GM19463 (cell line): ENCODE results near the gene UVRAG.

ENCODE experiments used
- ATAC-seq: cut with Tn5 transposase; IDR thresholded peaks from one replicate; pipeline ENCODE4 v1.9.1; 2021; ENCODE audit warnings: mild to moderate bottlenecking, moderate library complexity; ENCODE audit not compliant: unreplicated experiment

Gene UVRAG

DNA sequence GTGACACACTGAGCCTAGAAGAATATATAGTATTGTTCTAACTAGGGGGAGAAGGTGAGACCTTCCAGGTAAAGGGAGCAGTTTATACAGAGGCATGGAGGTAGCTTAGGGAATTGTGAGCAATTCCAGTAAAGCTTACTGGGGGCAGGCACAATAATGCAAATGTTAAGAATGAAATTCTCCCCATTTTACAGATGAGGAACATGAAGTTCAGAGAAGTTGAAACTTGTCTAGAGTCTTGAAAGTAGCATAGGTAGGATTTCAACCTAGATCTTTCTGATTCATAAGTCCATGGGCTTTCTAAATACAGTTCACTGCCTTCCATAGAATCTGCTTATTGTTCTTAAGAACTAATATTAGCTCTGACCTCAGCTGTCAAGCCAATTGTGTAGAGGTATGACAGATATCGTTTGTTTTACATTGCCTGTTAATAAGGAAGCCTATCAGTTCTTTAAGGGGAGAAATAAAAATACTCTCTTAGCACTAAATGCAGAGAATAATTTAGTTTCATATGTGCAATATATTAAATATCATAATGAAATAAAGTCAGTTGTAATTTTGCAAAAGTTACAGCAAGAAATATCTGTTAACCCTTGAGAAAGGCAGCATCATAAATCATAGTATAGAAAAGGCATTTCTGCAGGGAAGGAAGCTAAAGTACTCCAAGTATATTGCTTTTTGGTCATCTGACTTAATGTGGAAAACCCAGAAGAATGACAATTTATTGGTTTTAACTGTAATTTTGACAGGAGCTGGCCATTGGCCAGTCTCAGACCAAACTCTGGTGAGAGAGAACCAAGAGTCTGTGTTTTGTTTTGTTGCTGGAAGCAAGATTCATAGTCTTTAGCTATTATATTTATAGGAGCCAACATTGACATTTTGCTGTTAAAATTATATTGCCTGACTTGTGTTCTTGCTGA, 181.8 kb downstream of the UVRAG start:
- no peak for ATAC-seq

DNA sequence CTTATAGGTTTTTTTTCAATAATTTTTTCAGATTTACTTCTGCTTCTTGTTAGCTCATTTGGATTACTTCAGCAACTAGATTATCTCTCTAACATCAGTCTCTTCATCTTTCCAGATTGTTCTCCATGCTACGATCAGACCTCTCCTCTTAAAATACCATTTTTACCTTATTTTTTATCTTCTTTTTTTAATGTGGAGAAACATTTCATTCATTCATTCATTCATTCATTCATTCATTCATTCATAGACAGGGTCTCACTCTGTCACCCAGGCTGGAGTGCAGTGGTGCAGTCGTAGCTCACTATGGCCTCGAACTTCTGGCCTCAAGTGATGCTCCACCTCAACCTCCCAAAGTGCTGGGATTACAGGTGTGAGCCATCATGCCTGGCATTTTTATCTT, 189.4 kb downstream of the UVRAG start:
- no peak for ATAC-seq

DNA sequence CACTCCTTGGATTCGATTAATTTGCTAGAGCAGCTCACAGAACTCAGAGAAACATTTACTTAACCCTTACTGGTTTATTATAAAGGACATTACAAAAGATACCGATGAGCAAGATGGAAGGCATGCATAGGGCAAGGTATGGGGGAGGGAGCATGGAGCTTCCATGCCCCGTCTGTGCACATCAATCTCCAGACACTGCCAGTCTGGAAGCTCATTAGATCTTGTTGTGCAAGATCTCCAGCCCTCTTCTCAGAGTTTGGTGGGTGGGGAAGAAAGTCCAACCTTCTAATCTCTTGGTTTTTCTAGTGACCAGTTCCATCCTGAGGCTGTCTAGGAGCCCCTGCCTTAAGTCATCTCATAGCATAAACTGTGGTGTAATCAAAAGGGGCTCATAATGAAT, 190.7 kb downstream of the UVRAG start:
- no peak for ATAC-seq

DNA sequence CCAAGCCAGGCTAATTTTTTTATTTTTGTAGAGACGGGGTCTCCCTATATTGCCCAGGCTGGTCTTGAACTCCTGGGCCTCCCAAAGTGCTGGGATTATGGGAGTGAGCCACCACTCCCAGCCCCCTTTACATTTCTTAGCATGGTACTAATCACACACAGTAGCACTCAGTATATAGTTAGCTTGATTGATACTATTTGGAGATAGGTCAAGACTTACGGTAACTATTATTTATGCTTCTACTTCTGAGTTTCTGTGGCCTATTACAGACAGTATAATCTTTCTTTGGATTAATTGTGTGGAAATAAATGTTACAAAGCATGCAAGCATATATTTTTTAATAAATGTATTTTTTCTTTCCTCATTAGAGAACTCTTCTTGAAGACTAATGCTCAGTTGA, 192.2 kb downstream of the UVRAG start:
- ATAC-seq: no peak

DNA sequence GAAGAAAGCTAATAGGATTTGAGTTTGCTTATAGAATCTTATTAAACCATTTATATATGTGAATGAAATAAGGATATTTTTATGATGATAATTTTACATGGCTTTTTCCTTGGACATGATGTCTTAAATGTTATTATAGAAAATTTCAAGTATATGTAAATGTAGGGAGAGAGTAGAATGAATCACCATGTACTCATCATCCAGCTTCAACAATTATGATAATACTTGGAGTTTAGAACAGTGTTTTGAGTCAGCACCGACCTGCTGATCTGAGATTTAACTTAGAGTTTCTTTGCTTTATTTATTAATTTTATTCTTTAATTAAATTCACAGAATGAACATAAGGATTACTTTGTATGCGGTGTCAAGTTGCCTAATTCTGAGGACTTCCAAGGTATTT, 193.5 kb downstream of the UVRAG start:
- ATAC-seq: no peak

DNA sequence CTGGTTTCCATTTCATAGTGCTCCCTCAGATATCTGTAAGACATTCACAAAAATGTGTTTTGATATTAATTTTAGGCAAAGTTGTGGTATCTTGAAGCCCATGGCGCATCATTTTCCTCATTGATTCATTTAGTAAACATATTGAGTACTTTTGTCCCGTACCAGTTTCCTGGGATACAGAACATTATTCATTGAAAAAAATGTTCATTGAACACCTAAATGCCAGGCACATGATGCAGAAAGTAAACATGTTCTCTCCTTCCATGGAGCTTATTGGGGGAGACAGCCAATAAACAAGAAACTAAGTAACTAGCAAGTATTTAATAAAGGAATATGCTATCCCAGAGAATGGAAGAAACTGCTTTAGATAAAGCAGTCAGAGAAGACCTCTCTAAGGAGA, 195.0 kb downstream of the UVRAG start:
- ATAC-seq: no peak

DNA sequence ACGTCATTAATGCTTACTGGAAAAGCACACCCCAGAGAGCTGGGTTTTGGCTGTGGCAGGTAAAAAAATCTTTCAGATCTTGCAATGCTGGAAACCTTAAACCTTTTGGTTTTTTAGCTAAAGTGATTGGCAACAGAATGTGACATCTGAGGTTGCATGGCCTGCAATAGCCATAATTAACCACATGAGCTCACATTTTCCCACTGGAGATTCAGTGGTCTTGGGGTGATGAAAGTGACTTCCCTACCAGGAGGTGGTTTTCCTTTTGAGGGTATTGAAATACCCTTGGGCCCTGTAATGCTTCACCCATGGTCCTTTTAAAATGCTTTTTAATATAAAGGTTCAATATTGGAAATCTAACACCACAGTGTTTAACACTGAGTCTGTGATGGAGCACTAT, 198.5 kb downstream of the UVRAG start:
- no peak for ATAC-seq

DNA sequence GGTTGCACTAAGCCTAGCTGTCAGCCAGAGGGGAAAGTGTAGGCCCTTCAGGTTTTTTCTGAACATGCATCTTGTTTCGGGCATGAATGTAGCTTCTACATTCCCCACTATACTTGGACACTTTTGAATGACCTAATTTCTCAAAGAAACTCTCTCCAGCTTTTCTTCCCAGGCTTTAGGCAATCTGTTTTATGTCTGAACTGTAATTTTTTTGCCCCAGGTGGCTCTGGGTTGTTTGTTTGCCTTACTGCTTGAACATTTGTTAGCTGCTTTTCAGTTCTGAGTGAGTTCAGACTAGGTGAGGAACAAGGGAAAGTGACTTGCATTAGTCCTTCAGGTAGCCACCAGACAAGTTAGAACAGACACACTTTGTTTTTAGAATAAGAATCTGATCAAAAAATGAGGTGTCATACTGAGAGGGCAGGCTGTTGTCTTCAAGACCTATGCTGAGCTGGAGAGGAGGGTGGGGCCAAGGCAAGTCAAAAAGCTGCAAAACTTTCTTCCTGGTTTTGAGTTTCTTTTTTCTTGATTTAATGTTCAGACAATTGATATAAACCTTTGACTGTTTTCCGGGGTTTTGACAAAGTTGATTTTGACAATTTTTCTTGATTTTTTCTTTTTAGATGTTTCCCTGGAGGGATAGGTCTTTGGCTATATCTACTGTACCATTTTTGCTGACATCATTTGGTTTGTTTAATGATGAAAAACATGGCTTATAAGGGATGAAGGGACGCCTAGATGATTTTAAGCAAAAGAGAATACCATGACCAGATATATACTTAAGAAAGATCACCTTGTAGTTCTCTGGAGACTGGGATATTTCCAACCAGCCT, 208.4 kb downstream of the UVRAG start:
- no peak for ATAC-seq

DNA sequence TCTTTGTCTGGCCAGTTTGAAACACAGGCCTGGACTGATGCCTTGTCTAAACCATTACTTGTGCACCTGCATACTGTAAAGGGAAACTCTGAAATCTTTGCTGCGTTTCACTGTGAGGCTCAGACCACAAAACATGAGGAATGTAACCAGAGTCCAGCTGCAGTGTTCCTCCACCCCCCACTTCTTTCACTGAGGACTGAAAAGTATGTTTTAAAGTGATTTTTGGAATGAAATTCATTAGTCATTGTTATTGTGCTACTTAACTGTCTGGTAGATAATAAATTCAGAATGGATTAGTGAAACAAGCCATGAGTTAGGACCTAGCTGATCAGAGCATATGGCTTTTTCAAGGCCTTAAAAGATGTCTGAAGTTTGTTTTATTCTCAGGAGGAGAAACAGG, 210.1 kb downstream of the UVRAG start:
- no peak for ATAC-seq

DNA sequence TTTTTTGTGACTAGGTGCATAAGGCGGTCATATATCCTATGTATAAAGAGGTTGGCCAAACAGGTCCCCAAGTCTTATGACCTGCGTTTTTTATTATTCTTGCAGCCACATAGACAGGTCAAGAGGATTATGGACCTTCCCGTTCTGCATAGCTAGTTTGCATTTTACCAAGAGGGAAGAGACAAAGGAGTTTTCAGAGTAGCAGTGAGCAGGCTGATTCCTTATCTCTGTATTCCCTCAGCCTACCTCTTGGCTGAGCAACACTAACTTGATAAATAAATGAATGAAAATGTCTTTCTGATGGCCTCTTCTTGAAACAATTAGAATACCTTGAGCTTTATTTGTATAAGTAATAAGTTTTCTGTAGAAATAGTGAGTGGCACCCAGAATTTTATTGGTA, 210.8 kb downstream of the UVRAG start:
- ATAC-seq: no peak

DNA sequence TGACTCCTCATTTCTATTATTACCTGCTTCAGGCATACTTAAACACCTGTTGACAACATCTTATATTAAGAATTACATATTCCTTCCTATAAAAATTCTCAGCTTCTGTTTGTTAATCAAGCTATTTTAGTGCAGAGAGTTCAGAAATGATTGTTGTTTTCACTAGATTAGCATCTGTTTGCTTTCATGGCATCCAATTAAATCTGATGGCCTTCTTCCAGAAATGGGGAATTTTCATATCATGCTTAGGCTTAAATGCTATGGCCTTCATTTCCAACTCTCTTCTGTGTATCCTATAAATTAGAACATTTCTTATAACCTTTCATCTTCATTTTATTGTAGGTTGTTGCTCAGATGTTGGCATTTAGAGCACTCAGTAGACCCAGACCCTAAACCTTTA, 211.3 kb downstream of the UVRAG start:
- no peak for ATAC-seq

DNA sequence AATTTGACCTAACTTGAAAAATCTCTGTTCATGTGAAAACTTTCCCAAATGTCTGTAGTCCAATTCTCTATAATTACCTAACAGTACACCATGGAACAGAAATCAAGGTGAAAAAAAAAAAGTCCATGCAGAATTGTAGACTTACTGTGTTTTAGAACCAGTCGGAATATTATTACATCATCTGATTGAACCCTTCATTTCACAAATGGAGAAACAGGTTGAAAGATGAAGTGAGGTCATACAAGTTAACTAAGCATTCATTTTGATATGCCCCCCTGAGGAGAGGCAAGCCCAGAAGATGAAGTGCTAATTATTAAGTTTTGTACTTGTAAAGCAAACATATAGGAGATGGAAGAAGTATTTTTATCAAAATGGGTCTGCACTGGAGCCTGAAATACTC, 211.9 kb downstream of the UVRAG start:
- no peak for ATAC-seq

DNA sequence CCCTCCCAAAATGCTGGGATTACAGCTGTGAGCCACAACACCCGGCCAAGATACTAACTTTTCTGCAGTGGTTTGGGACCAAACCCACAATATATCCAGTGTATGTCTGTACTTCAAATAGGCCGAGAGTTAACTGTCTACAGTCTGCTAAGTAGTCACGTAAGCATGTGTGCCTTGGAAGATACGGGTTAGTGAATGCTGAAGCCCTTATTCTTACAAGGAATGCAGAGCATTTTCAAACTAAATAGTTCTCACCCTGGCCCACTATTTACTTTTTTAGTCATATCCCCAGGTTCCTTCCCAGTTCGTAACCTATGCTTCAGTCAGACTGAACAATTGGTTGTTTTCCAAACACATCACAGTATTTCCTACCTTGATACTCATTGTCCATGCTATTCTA, 215.3 kb downstream of the UVRAG start:
- ATAC-seq: no peak

DNA sequence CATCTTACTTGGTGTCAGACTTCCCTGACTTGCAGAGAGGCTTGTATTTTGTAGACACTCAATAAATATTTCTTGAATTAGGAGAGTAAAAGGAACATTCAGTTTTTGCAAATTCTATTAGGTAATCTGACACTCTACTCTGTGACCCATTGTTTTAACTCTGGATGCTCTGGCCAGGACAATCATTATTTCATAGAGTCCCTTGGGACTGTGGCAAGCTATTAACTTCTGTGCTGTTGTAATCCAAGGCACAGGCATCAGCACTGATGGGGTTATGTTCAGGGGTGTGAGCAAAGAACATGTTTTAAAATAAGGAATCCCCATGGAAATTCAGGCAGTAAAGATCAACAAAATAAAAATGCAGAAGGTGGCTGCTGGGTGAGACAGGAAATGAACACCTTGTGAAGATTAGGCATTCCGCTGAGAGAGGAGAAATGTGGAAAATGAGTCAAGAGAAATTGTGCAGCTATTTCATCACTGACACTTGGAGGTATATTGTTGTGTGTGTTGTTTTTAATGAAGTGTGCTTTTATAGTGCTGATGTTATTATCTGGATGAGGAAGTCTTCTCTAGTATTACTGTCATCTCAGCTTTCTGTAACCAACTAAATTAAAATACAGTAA, 216.1 kb downstream of the UVRAG start:
- ATAC-seq: no peak

DNA sequence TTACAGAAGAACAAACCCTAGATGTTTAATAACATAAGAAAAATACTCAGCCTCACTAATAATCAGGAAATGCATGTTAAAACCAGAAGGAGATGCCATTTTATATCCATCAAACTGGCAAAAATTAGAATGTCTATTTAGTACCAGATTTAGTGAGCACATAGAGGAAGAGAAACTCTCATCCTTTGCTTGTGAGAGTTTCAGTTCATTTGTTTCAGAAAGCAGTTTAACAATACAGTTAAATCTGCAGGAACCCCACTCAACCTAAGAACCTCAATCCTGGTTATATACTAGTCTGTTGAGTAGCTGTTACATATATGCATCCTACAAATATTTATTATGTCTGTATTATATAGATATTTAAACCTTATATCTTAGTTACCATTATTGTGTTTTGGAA, 218.7 kb downstream of the UVRAG start:
- no peak for ATAC-seq

DNA sequence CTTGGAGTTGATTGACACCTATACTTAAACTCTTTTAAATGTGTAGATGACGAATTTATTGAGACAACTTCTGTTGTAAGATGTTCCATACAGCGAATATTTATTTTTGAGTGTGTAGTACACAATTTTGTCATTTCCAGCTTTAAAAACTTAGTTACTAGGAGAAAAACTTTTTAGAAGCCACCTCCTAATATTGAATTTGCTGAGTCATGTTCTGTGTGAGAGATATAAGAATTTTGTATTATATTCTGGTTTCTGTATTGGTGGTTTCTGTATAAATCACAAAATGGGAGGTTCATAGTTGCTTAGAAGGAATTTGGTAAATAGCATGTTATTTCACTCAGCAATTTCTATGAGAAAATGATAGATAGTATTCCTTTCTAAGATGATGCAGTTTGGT, 220.0 kb downstream of the UVRAG start:
- no peak for ATAC-seq

DNA sequence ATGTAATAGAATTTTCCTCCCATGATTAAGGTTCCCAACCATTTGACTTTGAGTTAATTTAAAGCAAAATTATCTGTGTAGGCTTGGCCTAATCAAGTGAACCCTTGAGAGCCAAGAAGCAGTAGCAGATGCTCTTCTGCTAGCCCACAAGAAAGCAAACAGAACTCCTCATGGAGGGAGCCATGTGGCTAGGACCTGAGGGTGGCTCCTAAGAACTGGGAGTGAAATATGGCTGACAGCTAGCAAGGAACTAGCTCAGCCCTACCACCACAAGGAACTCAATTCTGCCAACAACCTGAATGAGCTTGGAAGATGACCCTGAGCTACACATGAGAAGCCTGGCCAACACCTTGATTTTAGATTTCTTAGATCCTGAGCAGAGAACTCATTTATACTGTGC, 223.6 kb downstream of the UVRAG start:
- no peak for ATAC-seq

DNA sequence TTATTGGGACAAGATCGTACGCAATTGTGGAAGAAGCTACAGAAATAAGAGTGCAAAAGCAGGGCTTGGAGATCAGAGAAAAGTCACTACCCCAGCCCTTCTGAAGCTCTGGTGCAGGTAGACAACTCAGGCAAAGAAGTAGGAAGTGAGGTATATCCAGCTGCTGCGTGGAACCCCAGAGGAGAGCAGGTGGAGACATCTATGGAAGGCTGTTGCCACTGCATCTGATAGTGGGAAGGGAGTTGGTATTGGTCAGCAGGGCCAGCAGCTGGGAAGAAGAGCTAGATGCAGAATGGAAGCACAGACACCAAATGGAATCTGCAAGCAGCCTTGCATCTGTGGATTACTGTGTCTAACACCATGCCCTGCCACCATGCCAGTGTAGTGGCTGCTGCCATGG, 226.2 kb downstream of the UVRAG start:
- ATAC-seq: no peak

DNA sequence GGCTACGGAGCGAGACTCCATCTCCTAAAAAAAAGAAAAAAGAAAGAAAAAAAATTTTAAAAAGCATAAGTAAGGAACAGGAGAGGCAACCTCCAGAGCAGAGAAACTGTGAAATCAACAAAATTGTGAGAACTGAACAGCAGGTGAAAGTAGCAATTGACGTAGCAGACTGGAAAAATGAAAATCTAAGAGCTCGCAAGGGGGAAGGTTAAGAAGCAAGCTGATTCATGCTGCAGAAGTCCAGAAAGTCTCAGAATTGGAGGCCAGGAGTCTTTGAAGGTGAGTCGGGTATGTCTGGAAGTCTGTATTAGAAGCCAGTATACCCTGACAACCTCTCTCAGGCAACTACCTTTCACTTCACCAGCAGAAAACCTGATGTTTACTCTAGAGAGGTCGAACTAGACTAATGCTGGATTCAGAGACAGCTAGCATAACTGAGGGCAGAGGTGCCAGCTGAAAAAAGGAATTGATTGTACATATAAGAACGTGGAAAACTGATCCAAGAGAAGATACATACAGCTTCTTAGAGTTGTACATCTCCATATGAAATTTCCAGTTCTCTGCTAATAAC, 229.8 kb downstream of the UVRAG start:
- no peak for ATAC-seq

DNA sequence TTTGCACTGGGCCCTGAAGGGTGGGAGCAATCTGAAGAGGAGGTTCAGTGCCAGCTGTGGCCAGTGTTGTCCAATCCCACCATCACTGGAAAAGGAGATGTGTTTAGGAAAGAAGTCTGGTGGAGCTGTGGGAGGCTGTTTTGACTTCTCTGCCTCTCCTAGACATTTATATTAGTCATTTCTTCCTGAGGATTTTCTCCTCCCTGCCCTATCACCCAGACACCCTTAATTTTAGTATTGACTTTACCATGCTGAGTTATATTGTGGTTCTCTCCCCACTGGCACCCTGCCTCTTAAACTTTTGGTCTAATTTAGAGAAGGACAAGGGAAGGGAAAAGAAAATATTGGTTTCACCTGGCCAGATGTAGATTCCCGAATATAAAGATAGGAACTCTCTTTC, 232.2 kb downstream of the UVRAG start:
- no peak for ATAC-seq

DNA sequence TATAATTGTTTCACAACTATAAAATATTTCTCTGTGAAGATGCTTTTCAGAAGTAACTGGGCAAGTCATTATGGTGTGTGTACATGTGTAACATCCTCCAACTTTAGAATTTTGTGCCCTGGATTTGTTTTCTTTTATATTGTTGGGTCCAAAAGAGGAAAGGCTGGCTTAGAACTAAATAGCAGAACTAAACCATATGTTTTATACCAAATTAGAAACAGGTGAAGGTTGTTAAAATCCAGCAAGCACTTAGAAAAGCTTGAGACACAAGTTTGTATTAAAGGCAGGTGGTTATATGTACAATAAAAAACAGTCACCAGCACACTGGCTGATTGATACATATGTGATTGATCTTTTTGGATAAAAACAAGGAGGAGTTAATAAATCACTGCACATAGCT, 232.8 kb downstream of the UVRAG start:
- ATAC-seq: no peak
